HepG2 (cell line): ENCODE measurements around the gene KIF24. TPM values are rescaled to one million over a fixed set of nuclear protein-coding genes. Genes with fewer than 3 reads are reported as not detected.
"Not testable (repeated sequence)": the region's sequence is repeated elsewhere in the genome, so short reads cannot be mapped to it uniquely, and the experiment has no call there.

Source experiments
- ADNP ChIP-seq: sonication (generic); formaldehyde crosslinking; IDR thresholded peaks from 2 replicates; pipeline ENCODE4 v1.4.0; 2020; ENCODE audit warnings: missing genetic modification reagents
- CEBPB ChIP-seq: IDR thresholded peaks from 2 replicates; pipeline ENCODE4 v1.6.1; 2011; ENCODE audit warnings: low read depth, low read length, improper control_type of control experiment, borderline replicate concordance
- CREB1 ChIP-seq, 2 experiments: fragments of 450-650 bp in 1 of 2; IDR thresholded peaks; 2 replicates each; pipeline ENCODE4 v1.6.1; 2016 to 2017; ENCODE audit warnings: control low read depth in 1 of 2, mild to moderate bottlenecking in 1 of 2, missing compliant biosample characterization in 1 of 2, missing genetic modification characterization in 1 of 2
- DPF2 ChIP-seq: sonication (generic); formaldehyde crosslinking; IDR thresholded peaks from 2 replicates; pipeline ENCODE4 v1.4.0; 2020; ENCODE audit warnings: mild to moderate bottlenecking, low read depth, missing genetic modification reagents, borderline replicate concordance
- FOXA3 ChIP-seq: IDR thresholded peaks from 2 replicates; pipeline ENCODE4 v1.6.1; 2016; ENCODE audit warnings: missing genetic modification reagents, missing compliant biosample characterization
- FOXJ3 ChIP-seq: sonication (generic); formaldehyde crosslinking; IDR thresholded peaks from 2 replicates; pipeline ENCODE4 v1.4.0; 2020; ENCODE audit warnings: missing genetic modification reagents, mild to moderate bottlenecking, borderline replicate concordance
- GFI1 ChIP-seq: sonication (generic); formaldehyde crosslinking; IDR thresholded peaks from 2 replicates; pipeline ENCODE4 v1.5.0; 2020; ENCODE audit warnings: missing genetic modification reagents, mild to moderate bottlenecking, borderline replicate concordance
- HDAC1 ChIP-seq: sonication (generic); formaldehyde crosslinking; IDR thresholded peaks from 2 replicates; pipeline ENCODE4 v1.5.1; 2020; ENCODE audit warnings: mild to moderate bottlenecking, missing genetic modification reagents
- HNF4A ChIP-seq: sonication (generic); formaldehyde crosslinking; IDR thresholded peaks from 2 replicates; pipeline ENCODE4 v1.4.0; 2020; ENCODE audit warnings: missing genetic modification reagents
- ISL2 ChIP-seq: sonication (generic); formaldehyde crosslinking; IDR thresholded peaks from 2 replicates; pipeline ENCODE4 v1.5.0; 2020; ENCODE audit warnings: missing genetic modification reagents
- KDM1A ChIP-seq: IDR thresholded peaks from 2 replicates; pipeline ENCODE4 v1.6.1; 2016; ENCODE audit warnings: missing compliant biosample characterization
- KDM6A ChIP-seq: IDR thresholded peaks from 2 replicates; pipeline ENCODE4 v1.6.1; 2016; ENCODE audit warnings: low read depth
- MIXL1 ChIP-seq: IDR thresholded peaks from 2 replicates; pipeline ENCODE4 v1.6.1; 2016
- NCOR1 ChIP-seq: fragments of 200-600 bp; sonication (generic); IDR thresholded peaks from 2 replicates; pipeline ENCODE4 v1.7.0; 2017; ENCODE audit warnings: antibody characterized with exemption, low read length, borderline replicate concordance
- RCOR2 ChIP-seq: IDR thresholded peaks from 2 replicates; pipeline ENCODE4 v1.6.1; 2016; ENCODE audit warnings: missing biosample characterization, missing genetic modification reagents
- SALL1 ChIP-seq: sonication (generic); formaldehyde crosslinking; IDR thresholded peaks from 2 replicates; pipeline ENCODE4 v1.8.0; 2022; ENCODE audit warnings: mild to moderate bottlenecking, missing genetic modification reagents
- TCF7 ChIP-seq: sonication (generic); IDR thresholded peaks from 2 replicates; pipeline ENCODE4 v1.6.1; 2016; ENCODE audit warnings: antibody characterized with exemption, low read depth
- ZNF292 ChIP-seq: sonication (generic); formaldehyde crosslinking; IDR thresholded peaks from 2 replicates; pipeline ENCODE4 v1.8.1; 2022; ENCODE audit warnings: mild to moderate bottlenecking, low read depth, missing genetic modification reagents, borderline replicate concordance
- ZNF441 ChIP-seq: sonication (generic); formaldehyde crosslinking; IDR thresholded peaks from 2 replicates; pipeline ENCODE4 v1.7.0; 2021; ENCODE audit warnings: missing genetic modification reagents, borderline replicate concordance
- ZNF605 ChIP-seq: sonication (generic); formaldehyde crosslinking; IDR thresholded peaks from 2 replicates; pipeline ENCODE4 v1.8.0; 2022; ENCODE audit warnings: mild to moderate bottlenecking, missing genetic modification reagents
- ZNF614 ChIP-seq: IDR thresholded peaks from 2 replicates; pipeline ENCODE4 v1.6.1; 2018; ENCODE audit warnings: missing biosample characterization, missing genetic modification reagents, inconsistent platforms, borderline replicate concordance
- ZNF687 ChIP-seq: sonication (generic); formaldehyde crosslinking; IDR thresholded peaks from 2 replicates; pipeline ENCODE4 v1.5.1; 2020; ENCODE audit warnings: mild to moderate bottlenecking, missing genetic modification reagents, moderate library complexity
- ZSCAN29 ChIP-seq: sonication (generic); formaldehyde crosslinking; conservative IDR thresholded peaks from 2 replicates; pipeline ENCODE4 v1.4.0; 2020; ENCODE audit warnings: mild to moderate bottlenecking, missing genetic modification reagents
- polyA plus RNA-seq, 8 experiments: library from polyadenylated mRNA; depleted of rRNA in 3 of 8; stranded (reverse) in 7 of 8; unstranded in 1 of 8; fragments of >200 nt; fragmentation: Illumina TruSeq in 4 of 8; extraction: Trizol in 4 of 8; gene quantifications; 2 replicates each; pipeline versions ENCODE4 v1.2.1 to v1.2.3, GENCODE V29; 2011 to 2016; ENCODE audit warnings: low read depth in 4 of 8, missing spikeins in 1 of 8, mixed read lengths in 1 of 8; ENCODE audit not compliant: insufficient read depth in 1 of 8
- total RNA-seq, 5 experiments: library from RNA; depleted of rRNA; stranded (reverse); fragments of >200 nt; fragmentation: Illumina TruSeq; extraction: Trizol; gene quantifications; 2 replicates each; pipeline ENCODE4 v1.2.3, GENCODE V29; 2016; ENCODE audit warnings: low read depth in 1 of 5
- TF ChIP-seq, protein P1 (sequence below): sonication (generic); formaldehyde crosslinking; IDR thresholded peaks from 2 replicates; pipeline ENCODE4 v1.4.0; 2020; ENCODE audit warnings: missing genetic modification reagents

Gene KIF24
- total and polyA plus RNA-seq, 2 of the 13 experiments (the other 11 are each of a cell fraction or from before 2014, with no cell fraction given), result 1.1 to 3.0 TPM

GRCh38 chr9:34352122-34352652, 23.1 kb upstream of the KIF24 start (continued):
- TF ChIP-seq FOXA3 (CRISPR knock-in tag) (peak; percentile 50; the same call in 1 of the 2 replicates), FOXJ3 (CRISPR knock-in tag) (peak; percentile 49; the same call in 1 of the 2 replicates), SALL1 (CRISPR knock-in tag) (peak; percentile 55; the same call in 1 of the 2 replicates), ZNF687 (CRISPR knock-in tag) (0 out of 2 replicates have a peak, but pooled peaks have one; percentile 12), ZNF441 (peak; percentile 63; the same call in 1 of the 2 replicates), TCF7 (peak; percentile 40; the same call in 1 of the 2 replicates), KDM6A (CRISPR knock-in tag) (0 out of 2 replicates have a peak, but pooled peaks have one; percentile 20), NCOR1 (peak; percentile 75; the same call in 1 of the 2 replicates), ADNP (CRISPR knock-in tag) (peak; percentile 87), ZNF614 (CRISPR knock-in tag) (0 out of 2 replicates have a peak, but pooled peaks have one; percentile 35), ZNF605 (CRISPR knock-in tag) (0 out of 2 replicates have a peak, but pooled peaks have one; percentile 40), DPF2 (CRISPR knock-in tag) (peak; percentile 47; the same call in 1 of the 2 replicates), MIXL1 (CRISPR knock-in tag) (peak; percentile 52; the same call in 1 of the 2 replicates), HNF4A (peak; percentile 67), HDAC1 (CRISPR knock-in tag) (peak; percentile 9), ZSCAN29 (CRISPR knock-in tag) (peak; percentile 31; the same call in 1 of the 2 replicates), KDM1A (peak; percentile 90; the same call in 1 of the 2 replicates), GFI1 (peak; percentile 93), ISL2 (CRISPR knock-in tag) (0 out of 2 replicates have a peak, but pooled peaks have one; percentile 38), CREB1 (CRISPR knock-in tag; IDR thresholded peaks at IDR 0.05) (peak; percentile 37; the same call in 1 of the 2 replicates), CEBPB (peak; percentile 47; the same call in 1 of the 2 replicates), RCOR2 (CRISPR knock-in tag) (peak; percentile 85), ZNF292 (CRISPR knock-in tag) (peak; percentile 29; the same call in 1 of the 2 replicates)
- TF ChIP-seq, protein P1, sequence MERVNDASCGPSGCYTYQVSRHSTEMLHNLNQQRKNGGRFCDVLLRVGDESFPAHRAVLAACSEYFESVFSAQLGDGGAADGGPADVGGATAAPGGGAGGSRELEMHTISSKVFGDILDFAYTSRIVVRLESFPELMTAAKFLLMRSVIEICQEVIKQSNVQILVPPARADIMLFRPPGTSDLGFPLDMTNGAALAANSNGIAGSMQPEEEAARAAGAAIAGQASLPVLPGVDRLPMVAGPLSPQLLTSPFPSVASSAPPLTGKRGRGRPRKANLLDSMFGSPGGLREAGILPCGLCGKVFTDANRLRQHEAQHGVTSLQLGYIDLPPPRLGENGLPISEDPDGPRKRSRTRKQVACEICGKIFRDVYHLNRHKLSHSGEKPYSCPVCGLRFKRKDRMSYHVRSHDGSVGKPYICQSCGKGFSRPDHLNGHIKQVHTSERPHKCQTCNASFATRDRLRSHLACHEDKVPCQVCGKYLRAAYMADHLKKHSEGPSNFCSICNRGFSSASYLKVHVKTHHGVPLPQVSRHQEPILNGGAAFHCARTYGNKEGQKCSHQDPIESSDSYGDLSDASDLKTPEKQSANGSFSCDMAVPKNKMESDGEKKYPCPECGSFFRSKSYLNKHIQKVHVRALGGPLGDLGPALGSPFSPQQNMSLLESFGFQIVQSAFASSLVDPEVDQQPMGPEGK (CRISPR knock-in tag), result peak; percentile 89
- TF ChIP-seq CREB1 (IDR thresholded peaks at IDR 0.05), result not testable (repeated sequence)
